Tibial nerve (tissue), 4 donors: Measurements from ENCODE around the gene NRK.

Experiments used
- CTCF ChIP-seq, 5 experiments: fragments of 200-600 bp in 3 of 5; fragments of 450-650 bp in 2 of 5; sonication (generic) in 3 of 5; IDR thresholded peaks; one replicate each; pipeline ENCODE4 v1.5.1; 2016 to 2019; ENCODE audit warnings: antibody characterized with exemption in 5 of 5, mild to moderate bottlenecking in 3 of 5, moderate library complexity in 2 of 5
- EP300 ChIP-seq, 2 donors: sonication (generic); formaldehyde crosslinking; IDR thresholded peaks; one replicate each; pipeline ENCODE4 v1.6.1; 2017; ENCODE audit warnings: antibody characterized with exemption in 2 of 2, mild to moderate bottlenecking in 1 of 2
- POLR2A ChIP-seq, 2 donors: fragments of 450-650 bp; IDR thresholded peaks; one replicate each; pipeline ENCODE4 v1.6.1; 2017; ENCODE audit warnings: antibody characterized with exemption in 2 of 2, mild to moderate bottlenecking in 2 of 2, moderate library complexity in 2 of 2

GRCh38 chrX:105874790-105875189 is 52.5 kb downstream of the NRK start:
- TF ChIP-seq CTCF (IDR thresholded peaks at IDR 0.05): no peak
- TF ChIP-seq EP300 (IDR thresholded peaks at IDR 0.05): no peak
- no peak for TF ChIP-seq POLR2A (IDR thresholded peaks at IDR 0.05)
